Psoas muscle (tissue), 8 donors: ENCODE results near the gene ZNF621. TPM values are rescaled to one million over a fixed set of nuclear protein-coding genes. Genes with fewer than 3 reads are reported as not detected.

Source experiments
- ATAC-seq, 4 donors: fragments of 200-7000 bp; cut with Tn5 transposase; one replicate each; pipeline ENCODE4 v1.9.1; 2020; ENCODE audit warnings: moderate library complexity in 3 of 4, mild to moderate bottlenecking in 2 of 4
- DNase-seq, 2 donors: peaks; one replicate each; pipeline ENCODE4 v3.0.0-alpha.2; 2020
- H3K27ac ChIP-seq: fragments of 200-600 bp; one replicate; pipeline ENCODE4 v1.8.0; 2022
- H3K27me3 ChIP-seq, 3 donors: fragments of 200-600 bp in 1 of 3; one replicate each; pipeline versions ENCODE4 v1.6.1 to v1.8.0; 2013 to 2022; ENCODE audit warnings: low read length in 2 of 3, mild to moderate bottlenecking in 2 of 3, moderate library complexity in 1 of 3; ENCODE audit not compliant: insufficient read depth in 3 of 3
- H3K36me3 ChIP-seq, 2 donors: fragments of 200-600 bp in 1 of 2; one replicate each; pipeline versions ENCODE4 v1.6.1 to v1.8.0; 2013 to 2022; ENCODE audit warnings: low read depth in 1 of 2, mild to moderate bottlenecking in 1 of 2, moderate library complexity in 1 of 2; ENCODE audit not compliant: insufficient read depth in 1 of 2
- H3K4me1 ChIP-seq: fragments of 200-600 bp; one replicate; pipeline ENCODE4 v1.8.0; 2022
- H3K4me3 ChIP-seq: fragments of 200-600 bp; one replicate; pipeline ENCODE4 v1.8.0; 2022; ENCODE audit warnings: mild to moderate bottlenecking
- H3K9me3 ChIP-seq: fragments of 200-600 bp; one replicate; pipeline ENCODE4 v1.8.0; 2022
- CTCF ChIP-seq: fragments of 200-600 bp; IDR thresholded peaks from one replicate; pipeline ENCODE4 v1.8.0; 2022; ENCODE audit warnings: antibody characterized with exemption
- WGBS, 3 donors: extraction: QIAGEN DNeasy Blood & Tissue Kit; methylation state at CpG; one replicate each; pipeline versions ENCODE4 v1.1.6 to v1.1.7; 2013; 5-methylcytosine and 5-hydroxymethylcytosine counted together
- intact Hi-C, 2 donors: fragments of 100-400 bp; cut with DNase I; formaldehyde crosslinking; loops; one replicate each; pipeline versions ENCODE4 v1.11.0 to v1.14.2; 2022
- polyA plus RNA-seq, 3 donors: library from polyadenylated mRNA; stranded (reverse); fragments of 200-250 nt; gene quantifications; one replicate each; pipeline ENCODE4 v1.2.3, GENCODE V29; 2013
- total RNA-seq, 4 donors: library from RNA; stranded (reverse); fragmentation: NEBNext Ultra II Directional in 2 of 4; extraction: Animal tissue kit (Norgen Biotek cat#: 25700) in 2 of 4; gene quantifications; one replicate each; pipeline versions ENCODE4 v1.2.1 to v1.2.4, GENCODE V29; 2021 to 2023
- donor health status: healthy with polysubstance abuse.
- donor health status: DM: no; HTN: no; CAD: no; lungs with moderate emphysema.
- donor health status: Bipolar disorder and iron deficiency.
- donor health status: healthy.
- donor health status: DM: yes; HTN: yes; CAD: no.
- donor health status: DM: no; HTN: no; CAD: no.
- donor health status: DM: no; HTN: no; CAD: no.
- donor health status: DM: yes; HTN: yes; CAD: no.

Gene ZNF621
- total and polyA plus RNA-seq, 7 donors = 5.4 to 9.9 (median 9.1) TPM

GRCh38 chr3:40528426-40528825 is 3.7 kb downstream of the ZNF621 start:
- 94 to 100% (median 98%) methylated on average over 3 of the region's 3 CpGs for WGBS, 3 donors
- Histone ChIP-seq H3K36me3 (peaks cover 21 to 75% of the 10 kb centered on the region in 2 donors), H3K9me3 (no peaks in the 10 kb centered on the region), H3K4me1 (peaks cover 3% of the 10 kb centered on the region), H3K4me3 (no peak overlapping the region), H3K27ac (no peak overlapping the region), H3K27me3 (no peaks in the 10 kb centered on the region)
- intact Hi-C loops = loop anchor here in 1 of 2 donors (10.0 kb wide), 1 partner anchor 214 kb away; no protein-coding TSS in a partner anchor
- ATAC-seq (no peak), DNase-seq (no peak)
- no peak for TF ChIP-seq CTCF

GRCh38 chr3:40532252-40532651 is 7.5 kb downstream of the ZNF621 start:
- WGBS, 3 donors = 96 to 98% (median 96%) methylated on average over 5 of the region's 5 CpGs
- no peak for DNase-seq
- intact Hi-C loops = no loop called here
- ATAC-seq = no peak
- Histone ChIP-seq H3K4me3 (no peak overlapping the region), H3K36me3 (peaks cover 27 to 99% of the 10 kb centered on the region in 2 donors), H3K4me1 (no peaks in the 10 kb centered on the region), H3K27me3 (no peaks in the 10 kb centered on the region), H3K27ac (no peak overlapping the region), H3K9me3 (no peaks in the 10 kb centered on the region)
- no peak for TF ChIP-seq CTCF

- Histone ChIP-seq H3K36me3 (peaks cover 27 to 98% of the 10 kb centered on the region in 2 donors), H3K27me3 (no peaks in the 10 kb centered on the region), H3K4me1 (no peaks in the 10 kb centered on the region), H3K4me3 (no peak overlapping the region), H3K27ac (no peak overlapping the region), H3K9me3 (peaks cover 3% of the 10 kb centered on the region)
- ATAC-seq = no peak
- no peak for DNase-seq
- no peak for TF ChIP-seq CTCF
- intact Hi-C loops = no loop called here
These were observed 9.5 kb downstream of the ZNF621 start for GRCh38 chr3:40534283-40534682.

- intact Hi-C loops = no loop called here
- ATAC-seq (no peak), DNase-seq (no peak)
- Histone ChIP-seq H3K27ac (no peak overlapping the region), H3K9me3 (no peaks in the 10 kb centered on the region), H3K27me3 (no peaks in the 10 kb centered on the region), H3K4me3 (no peak overlapping the region), H3K4me1 (no peaks in the 10 kb centered on the region), H3K36me3 (peaks cover 0 to under 1% of the 10 kb centered on the region in 2 donors)
- 43 to 48% (median 43%) methylated on average over 1 of the region's 1 CpG for WGBS, 3 donors
- TF ChIP-seq CTCF = no peak
These were observed 22.1 kb downstream of the ZNF621 start for GRCh38 chr3:40546816-40547215.

- H3K4me3 ChIP-seq = no peak overlapping the region
- intact Hi-C loops = loop anchor here in 1 of 2 donors (5.0 kb wide), 1 partner anchor 1823 kb away; no protein-coding TSS in a partner anchor
- no peak for TF ChIP-seq CTCF
- H3K36me3 ChIP-seq = no peaks in the 10 kb centered on the region
- 98 to 100% (median 100%) methylated on average over 1 of the region's 1 CpG for WGBS, 3 donors
- ATAC-seq (no peak), DNase-seq (no peak)
- no peak overlapping the region for H3K27ac ChIP-seq
- H3K27me3 ChIP-seq = no peaks in the 10 kb centered on the region
- H3K9me3 ChIP-seq = no peaks in the 10 kb centered on the region
- H3K4me1 ChIP-seq = no peaks in the 10 kb centered on the region
These were observed 25.4 kb downstream of the ZNF621 start for GRCh38 chr3:40550167-40550566.
